ENCODE results near the gene AGBL5.

The AGBL5 gene, protein sequence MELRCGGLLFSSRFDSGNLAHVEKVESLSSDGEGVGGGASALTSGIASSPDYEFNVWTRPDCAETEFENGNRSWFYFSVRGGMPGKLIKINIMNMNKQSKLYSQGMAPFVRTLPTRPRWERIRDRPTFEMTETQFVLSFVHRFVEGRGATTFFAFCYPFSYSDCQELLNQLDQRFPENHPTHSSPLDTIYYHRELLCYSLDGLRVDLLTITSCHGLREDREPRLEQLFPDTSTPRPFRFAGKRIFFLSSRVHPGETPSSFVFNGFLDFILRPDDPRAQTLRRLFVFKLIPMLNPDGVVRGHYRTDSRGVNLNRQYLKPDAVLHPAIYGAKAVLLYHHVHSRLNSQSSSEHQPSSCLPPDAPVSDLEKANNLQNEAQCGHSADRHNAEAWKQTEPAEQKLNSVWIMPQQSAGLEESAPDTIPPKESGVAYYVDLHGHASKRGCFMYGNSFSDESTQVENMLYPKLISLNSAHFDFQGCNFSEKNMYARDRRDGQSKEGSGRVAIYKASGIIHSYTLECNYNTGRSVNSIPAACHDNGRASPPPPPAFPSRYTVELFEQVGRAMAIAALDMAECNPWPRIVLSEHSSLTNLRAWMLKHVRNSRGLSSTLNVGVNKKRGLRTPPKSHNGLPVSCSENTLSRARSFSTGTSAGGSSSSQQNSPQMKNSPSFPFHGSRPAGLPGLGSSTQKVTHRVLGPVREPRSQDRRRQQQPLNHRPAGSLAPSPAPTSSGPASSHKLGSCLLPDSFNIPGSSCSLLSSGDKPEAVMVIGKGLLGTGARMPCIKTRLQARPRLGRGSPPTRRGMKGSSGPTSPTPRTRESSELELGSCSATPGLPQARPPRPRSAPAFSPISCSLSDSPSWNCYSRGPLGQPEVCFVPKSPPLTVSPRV

DNA sequence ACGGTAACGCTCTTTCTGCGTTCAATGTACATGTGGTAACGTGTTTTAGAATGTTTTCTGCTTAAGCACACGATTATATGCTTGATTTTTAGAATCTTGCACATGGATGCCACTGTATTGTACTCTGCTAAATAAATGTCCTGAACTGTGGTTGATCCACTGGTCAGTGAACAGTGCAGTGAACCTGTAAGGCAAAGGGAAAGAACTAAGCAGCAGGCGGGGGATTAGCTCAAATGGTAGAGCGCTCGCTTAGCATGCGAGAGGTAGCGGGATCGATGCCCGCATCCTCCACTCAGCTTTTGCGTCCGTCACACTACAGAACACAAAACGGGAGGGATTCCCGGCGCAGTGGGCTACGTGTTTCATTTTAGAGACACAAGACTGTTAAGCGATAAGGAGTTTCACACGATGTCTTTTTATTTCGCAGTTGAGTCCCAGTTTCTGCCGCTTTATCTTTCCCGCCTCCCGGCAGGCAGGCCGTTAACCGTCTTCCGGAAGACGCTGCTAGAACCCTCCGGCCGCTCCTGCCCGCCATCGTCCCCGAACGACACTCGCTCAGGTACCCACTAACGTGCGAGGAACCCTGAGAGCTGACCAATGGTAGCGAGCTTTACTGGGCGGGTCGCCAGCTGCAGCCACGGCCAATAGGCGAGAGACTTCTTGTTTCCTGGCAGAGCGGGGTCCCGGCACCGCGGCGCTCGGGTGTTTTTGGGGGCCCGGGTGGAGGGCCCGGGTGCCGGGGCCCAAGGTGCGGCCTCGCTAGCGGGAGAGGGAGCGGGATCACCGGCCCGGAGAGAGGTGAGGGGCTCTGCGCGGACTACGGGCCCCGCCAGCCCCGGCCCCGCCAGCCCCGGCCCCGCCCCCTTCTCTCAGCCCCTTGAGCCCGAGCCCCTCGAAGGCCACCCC lies at the start of gene AGBL5:
AGBL5 (plus strand) TSS at position 673 of the 906 bp plus-strand sequence. CDS start 1,291 bp downstream, outside the sequence.
- peak; percentile 94 for DNase-seq

DNA sequence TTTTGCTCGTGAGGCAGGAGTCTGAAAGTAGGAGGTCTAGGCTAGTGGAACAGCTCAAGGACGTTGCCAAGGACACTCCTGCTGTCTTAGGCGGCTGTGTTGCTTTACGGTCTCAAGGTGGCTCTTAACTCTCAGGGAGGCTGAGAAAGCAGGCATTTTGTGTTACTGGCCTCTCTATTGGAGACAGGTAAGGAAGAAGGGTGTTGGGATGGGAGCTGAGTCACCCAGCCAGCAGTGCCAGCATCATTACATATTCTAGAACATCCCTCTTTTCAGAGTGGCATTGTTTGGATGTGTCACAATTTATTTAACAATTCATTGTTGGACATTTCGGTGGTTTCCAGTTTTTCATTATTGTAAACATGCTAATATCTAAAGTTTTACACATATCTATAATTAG lies 49.5 kb upstream of the AGBL5 start:
- DNase-seq = no peak

DNA sequence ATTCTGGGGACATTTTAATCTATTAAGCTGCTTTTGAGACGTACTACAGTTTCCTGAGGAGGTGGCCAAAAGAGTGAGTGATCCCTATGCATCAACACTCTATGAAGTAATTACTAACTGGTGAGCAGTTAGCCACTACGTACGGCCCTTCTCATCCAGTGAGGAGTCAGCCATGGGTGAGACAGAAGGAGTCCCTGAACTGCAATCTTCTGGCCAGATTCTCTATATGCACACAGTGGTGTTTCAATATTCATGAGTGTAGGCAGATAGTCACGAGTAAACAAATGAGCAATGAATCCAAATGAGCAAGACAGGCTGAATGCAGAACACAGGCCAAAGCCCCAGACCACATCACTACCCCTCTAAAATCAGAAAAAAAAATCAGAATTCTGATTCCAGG lies 48.5 kb upstream of the AGBL5 start:
- DNase-seq = no peak

DNA sequence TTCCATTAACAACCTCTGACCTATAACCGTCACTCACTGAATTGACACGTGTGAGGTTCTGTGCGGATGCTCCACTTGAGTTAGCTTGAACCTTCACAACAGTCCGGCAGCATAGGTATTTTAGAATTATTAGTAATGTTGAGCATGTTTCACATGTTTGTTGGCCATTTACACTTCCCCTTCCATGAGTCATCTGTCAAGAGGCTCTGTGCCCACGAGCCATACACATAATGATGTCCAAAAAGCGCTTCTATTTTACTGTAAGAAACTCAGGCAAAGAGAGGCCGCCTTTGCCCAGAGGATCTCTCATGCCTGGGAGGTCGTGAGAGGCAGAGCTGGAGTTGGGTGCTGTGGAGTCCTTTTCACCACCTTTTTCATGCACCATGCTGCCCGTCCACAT lies 47.6 kb upstream of the AGBL5 start:
- peak; percentile 69 for DNase-seq

DNA sequence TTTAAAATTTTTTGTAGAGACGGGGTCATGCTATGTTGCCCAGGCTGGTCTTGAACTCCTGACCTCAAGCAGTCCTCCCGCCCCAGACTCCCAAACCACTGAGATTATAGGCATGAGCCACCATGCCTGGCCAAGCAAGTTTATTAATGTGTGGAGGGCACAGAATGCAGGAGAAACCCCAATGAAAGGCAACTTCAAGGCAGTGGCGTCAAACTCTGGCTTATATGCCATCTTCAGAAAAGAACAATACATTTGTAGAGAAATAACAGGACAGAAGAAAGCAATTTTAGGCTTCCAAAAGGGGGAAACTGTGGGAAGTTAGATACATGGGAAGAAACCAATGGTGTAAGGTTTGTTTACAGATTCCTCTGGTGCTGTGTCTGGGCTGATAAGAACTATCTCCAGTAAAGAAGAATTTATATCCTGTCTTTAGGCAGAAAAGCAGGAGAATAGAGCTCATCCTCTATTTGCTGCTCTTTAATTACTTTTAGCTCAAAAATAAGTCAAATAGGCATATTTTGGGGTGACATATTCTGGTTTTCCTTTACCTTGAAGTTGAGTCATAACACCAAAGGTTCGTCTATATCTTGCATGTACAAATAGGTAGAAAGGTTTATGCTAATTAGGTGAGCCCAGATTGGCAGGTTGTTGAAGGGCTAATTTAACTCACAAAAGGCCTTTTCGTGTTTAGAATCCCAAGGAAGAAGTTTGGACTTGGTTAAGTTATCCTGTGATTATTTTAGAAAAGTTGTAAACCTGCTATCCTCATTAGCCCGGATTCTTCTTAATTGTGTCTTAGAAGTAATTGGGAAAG lies 44.7 kb upstream of the AGBL5 start:
- no peak for DNase-seq

DNA sequence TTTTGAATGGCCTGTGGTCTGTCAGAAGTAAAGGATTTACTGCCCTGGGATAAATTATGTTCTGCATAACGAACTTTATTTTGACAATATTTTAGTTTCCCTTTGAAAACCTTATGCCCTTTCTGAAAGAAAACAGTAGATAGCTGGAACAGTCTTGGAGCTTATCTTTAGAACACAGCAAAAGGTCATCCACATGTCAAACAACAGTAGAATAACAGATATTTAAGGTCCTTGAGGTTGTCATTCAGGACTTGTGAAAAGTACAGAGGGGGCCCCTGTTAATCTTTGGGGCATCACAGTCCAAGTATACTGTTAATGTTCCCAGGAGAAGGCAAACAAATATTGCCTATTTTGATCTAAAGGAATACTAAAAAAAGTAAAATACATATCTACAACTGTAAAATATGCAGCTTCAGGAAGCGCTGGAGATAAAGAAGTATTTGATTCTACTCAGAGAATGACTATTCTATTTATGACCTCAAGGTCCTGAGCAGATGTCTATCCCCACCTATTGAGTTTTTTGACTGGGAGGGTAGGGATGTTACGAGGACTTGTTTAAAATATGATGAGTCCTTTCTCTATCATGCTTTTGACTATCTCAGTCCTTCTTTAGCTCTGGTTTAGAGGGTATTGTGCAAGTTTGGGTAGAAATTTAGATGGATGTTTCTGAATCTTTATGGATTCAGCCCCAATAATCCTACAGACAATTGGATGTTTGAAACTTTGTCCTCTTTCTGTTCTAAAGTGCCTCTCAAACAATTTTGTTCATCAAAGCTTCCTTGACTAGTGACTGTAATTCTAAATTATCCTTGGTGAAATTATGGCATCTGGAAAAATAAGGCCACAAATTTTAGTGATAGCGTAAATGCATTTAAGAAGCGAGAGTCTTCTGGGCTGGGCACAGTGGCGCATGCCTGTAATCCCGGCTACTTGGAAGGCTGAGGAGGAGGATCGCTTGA lies 43.8 kb upstream of the AGBL5 start:
- no peak for DNase-seq

DNA sequence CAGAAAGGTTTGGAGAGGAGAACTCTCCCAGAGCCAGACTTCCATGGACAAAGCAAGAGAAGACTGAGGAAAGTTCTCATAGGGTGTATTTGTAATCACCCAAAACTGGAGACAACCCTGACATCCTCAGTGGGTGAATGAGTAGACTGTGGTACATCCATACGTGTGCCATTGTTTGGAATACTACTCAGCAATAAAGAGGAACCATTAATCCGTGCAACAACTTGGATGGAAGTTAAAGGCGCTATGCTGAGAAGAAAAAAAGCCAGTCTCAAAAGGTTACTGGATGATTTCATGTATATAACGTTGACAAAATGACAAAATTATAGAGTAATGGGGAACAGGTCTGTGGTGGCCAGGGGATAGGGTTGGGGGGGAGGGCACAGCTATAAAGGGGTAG lies 42.8 kb upstream of the AGBL5 start:
- DNase-seq = no peak

DNA sequence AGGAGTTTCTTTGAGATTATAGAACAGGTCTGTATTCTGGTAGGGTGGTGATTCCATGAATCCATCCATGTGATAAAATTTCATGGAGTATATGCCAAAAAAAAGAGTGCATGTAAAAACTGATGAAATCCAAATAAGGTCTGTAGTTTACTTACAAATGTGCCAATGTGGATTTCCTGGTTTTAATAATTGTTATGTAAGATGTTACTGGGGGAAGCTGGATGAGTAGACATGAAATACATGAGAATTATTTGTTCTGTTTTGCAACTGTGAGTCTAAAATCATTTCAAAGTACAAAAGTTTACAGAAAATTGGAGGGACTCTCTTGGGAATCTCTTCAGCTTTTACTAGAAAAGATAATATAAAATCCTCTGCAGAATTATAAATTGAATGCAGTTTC lies 42.4 kb upstream of the AGBL5 start:
- DNase-seq = no peak

DNA sequence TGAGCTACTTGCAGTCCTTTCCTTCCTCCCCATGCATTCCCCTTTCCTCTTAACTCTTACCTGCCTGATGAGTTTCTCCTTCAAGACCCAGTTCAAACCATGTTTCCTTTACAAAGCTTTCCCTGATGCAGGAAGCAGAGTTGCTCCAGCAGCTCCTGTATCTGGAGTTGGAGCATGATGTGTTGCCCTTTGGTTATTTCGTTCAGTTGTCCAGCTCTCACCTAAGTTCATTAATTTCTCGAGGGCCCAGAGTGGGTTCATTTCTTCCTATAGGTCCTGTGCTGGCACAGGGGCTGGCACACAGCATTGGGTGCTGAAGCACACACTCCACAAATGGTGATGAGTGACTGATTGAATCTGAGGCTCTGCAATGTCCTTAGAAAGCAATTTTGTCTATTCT lies 41.8 kb upstream of the AGBL5 start:
- no peak for DNase-seq

DNA sequence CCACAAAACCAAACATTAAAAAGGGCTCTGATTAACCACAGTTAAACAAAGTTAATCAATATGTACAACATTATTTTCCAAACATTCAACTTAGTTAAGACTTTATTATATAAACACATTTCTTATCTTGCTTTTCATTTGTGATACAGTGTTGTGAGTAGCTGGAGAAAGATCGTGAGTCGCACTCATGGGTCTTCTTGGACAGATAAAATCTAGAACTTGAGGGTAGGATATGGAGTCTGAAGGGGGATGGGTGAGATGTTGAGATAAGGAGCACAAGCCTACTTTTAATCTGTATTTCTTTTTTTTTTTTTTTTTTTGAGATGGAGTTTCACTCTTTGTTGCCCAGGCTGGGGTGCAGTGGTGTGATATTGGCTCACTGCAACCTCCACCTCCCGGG lies 41.3 kb upstream of the AGBL5 start:
- DNase-seq = no peak

DNA sequence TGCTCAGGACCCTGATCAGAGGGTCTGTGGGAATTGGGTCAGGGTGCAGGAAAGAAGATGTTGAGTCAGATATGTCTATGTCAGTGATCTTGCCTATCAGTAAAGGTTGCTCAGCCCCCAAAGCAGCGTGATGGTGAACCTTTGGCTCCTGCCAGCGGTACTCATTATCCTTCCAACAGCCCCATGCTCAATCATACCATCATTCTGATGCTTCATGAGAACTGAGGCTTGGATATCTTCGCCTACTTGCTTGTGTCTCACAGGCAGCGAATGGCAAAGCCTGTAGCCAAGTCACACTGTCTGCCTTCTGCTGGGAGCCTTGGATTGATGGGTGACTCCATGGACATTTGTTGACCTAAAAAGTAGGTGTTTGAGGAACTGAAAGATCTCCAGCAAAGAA lies 37.7 kb upstream of the AGBL5 start:
- no peak for DNase-seq

DNA sequence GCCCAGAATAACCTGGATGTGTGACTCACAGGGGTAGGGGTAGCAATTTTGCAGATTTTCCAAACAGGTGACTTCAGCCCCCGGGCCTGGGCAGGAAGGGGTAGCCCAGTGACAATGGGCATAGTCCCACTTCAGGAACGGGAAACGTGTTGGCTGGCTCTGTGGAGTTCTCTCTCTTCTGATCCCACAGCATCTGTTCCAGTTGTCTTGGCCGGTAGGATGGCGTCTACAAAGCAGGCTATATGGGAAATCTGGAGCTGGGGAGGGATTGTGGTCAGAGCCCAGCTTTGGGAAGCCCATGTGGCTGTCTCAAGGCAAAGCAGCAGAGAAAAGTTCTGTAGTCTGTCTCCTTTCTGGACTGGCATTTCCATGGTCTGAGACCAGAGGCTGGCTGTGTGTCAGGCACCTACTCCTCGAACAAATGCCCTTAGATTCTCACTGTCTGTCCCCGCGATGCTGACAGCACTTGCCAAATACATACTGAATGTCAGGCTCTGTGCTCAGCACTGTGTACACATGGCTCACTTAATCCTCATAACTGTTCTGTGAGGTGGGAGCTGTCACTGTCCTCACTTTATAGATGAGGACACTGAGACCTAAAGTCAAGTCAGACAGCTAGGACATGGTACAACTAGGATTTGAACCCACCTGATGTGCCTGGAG lies 36.6 kb upstream of the AGBL5 start:
- DNase-seq = no peak

DNA sequence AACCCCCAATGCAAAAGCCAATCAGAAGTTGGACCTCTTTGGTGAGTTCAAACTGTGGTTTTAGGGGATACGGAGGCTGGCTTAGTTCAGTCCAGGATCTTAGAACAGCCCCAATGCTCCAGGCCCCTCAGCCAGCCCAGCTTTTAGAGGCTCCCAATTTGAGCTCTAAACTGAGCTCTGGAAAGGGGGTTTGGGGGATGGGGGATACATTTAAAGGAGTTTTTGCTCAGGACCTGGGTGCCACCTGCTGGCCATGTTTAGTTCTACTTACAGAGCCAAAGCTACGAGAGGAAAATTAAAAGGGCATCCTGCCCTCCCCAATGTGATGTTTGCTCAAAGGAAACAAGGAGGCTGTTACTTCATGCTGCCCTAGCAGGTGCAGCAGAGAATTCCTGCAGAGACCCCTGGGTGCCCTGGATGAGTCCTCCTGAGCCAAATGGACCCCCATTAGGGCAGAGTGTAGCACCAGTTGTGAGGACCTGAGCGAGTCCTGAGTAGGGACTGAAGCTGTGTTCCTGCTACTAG lies 34.6 kb upstream of the AGBL5 start:
- DNase-seq = peak; percentile 34

DNA sequence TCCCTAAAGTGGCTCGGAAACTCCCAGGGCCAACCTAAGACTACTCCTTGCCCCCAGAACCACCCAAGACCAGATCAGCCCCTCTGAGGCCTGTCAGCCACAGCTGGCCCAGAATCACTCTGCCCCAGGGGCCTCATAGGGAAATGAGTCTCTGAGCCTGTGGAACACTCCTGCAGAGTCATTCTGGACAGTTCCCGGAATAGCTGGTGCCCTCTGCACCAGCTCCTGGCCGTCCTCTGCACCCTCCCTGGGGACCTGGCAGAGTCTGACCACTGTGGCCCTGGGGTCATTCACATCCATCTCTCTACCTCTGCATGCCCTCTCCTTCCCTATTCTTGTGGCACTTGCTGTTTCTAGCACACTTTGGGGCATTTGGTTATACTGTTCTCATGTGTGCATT lies 33.3 kb upstream of the AGBL5 start:
- DNase-seq = no peak

DNA sequence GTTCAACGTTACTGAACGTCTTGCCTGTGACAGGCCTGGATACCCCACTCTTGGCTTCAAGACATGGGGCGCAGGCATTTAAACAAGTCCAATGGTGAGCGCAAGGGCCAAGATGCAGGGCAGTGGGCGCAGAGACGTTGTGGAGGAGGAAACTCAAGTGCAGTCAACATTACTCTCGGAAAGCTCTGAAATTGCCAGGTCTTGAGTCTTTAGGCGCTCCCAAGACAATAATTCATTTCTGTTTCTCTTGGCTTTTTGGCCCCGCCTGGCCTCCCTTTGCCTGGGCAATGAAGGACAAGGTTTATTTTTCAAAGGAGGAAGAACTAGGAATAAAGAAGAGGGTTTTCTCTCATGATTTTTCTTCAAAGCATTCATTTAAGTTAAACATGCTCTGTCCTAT lies 32.0 kb upstream of the AGBL5 start:
- DNase-seq = no peak

DNA sequence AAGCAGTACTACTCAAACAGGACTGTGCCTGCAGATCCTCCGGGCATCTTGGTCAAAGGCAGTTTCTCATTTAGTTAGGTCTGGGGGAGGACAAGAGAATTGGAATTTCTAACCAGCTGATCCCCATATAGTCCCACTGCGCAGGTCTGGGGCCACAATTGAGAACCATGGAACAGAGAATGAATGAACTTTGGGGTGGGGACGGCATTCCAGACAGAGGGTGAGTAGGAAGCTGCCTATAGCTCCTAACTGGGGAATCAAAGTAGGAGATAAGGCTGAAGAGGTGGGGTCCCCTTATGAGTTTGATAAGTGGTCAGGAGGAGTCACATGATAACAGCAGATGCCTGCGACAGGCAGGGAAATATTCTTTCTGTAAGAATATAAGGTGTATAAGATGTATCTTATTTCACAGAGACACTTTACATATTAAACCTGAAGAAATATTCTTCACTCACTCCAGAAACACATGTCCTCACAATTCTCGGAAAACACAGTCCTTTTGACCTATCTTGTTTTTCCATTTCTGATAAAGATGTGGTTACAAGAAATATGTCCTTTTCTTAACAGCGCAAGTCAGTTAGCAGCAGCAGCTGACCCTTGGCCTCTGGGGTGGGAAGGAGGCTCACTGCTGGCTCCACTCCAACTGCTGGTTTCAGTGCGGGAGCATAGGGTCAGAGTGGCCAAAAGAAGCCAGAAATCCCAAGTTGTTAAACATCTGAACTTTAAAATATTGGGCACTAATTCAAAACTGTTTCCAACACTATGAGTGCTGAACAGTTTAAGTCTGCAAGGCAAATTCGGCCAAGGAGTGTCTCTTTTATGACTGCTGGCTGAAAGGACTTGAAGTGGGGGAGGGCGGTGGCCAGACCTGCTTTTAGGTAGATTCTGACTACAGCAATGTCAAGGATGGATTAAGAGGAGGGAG lies 31.3 kb upstream of the AGBL5 start:
- no peak for DNase-seq

DNA sequence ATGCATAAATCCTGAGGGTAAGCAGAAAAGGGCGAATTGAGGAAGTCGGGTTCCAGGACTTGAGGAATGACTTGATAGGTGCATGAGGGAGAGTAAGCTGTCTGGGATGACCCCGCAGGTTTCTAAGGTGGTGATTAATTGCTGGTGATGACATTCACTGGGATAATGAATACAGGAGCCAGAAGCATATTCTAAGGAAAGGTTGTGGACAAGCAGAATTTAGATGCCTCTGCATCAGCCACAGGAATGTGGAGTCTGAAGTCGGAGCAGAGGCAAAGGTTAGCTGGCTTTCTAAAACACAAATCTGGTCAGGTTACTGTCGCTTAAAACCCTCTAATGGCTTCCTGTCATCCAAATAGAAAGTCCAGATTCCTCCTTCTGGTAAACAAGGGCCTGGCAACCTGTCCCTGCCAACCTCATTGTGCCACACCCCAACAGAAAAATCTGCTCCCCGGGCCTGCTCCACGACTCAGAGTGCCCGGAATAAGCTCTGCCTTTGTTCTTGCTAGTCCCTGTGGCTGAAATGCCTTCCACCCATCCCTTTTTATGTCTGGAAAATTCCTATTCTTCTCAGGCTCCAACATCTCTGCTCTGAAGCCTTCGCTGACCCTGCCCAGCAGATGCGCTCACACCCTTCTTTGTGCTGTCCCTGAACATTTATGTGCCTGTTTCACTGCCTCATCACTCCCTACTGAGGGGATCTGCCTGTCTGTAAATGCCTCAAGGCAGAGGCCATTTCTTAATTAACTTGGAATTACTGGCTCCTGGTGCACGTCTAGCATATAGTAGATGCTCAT lies 30.0 kb upstream of the AGBL5 start:
- no peak for DNase-seq

DNA sequence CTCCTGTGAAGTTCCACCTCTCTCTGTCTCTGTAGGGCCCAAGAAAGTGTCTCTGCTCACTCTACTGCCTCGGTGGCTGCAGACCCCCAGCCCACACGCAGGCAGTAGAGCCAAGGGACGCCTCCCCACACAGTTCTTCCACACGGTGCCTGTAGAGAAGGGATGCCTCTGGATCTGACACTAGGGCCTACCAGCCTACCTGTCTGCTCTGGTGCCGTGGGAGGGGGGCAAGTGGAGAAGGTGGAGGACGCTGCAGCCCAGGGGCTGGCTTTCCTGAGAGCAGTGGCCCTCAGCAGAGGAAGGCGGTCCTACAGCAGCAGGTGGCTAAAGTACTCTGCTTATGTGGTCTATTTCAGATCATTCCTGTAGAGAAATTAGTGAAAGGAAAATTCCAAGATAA lies 27.7 kb upstream of the AGBL5 start:
- DNase-seq = no peak

Data from MV-4-11 (cell line).